ENCODE results near the gene RBP3. TPM values are rescaled to one million over a fixed set of nuclear protein-coding genes. Genes with fewer than 3 reads are reported as not detected.

The RBP3 gene
- total and polyA plus RNA-seq, 9 donors, result not detected

DNA sequence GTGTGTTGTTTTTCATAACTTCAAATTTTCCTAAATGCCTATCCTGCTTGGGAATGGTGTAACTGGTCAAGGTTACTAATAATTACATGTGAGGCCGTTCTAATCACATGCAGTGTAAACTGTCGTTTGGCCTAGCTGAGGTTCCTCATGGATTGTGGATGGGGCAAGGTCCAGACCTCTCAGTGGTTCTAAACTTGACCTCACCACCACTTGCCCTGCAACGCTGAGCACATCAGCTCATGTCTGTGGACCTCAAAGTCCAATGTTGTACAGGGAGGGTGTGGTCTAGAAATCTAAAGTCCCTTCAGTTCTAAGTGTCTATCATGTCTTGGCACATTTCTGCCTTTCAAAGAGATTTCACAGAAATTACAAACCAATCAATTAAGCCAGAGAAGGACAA, 15.6 kb downstream of the RBP3 start:
- H3K4me1 ChIP-seq (ENCODE audit: insufficient read depth), result no peaks in the 10 kb centered on the region
- 50 to 75% (median 58%) methylated on average over 3 of the region's 3 CpGs for WGBS, 3 donors
- no peak overlapping the region for H3K4me3 ChIP-seq
- no peaks in the 10 kb centered on the region for H3K27me3 ChIP-seq
- no peak for DNase-seq
- no peak overlapping the region for H3K27ac ChIP-seq
- no peaks in the 10 kb centered on the region for H3K36me3 ChIP-seq
- H3K9me3 ChIP-seq, result no peaks in the 10 kb centered on the region
- intact Hi-C loops (cut with DNase I), result no loop called here
- no peak for TF ChIP-seq POLR2A (IDR thresholded peaks at IDR 0.05)
- TF ChIP-seq EP300 (IDR thresholded peaks at IDR 0.05), result no peak
- TF ChIP-seq CTCF (IDR thresholded peaks at IDR 0.05), result no peak

- H3K4me3 ChIP-seq, result no peak overlapping the region
- H3K27me3 ChIP-seq, result no peaks in the 10 kb centered on the region
- H3K27ac ChIP-seq, result no peak overlapping the region
- no peaks in the 10 kb centered on the region for H3K36me3 ChIP-seq
- WGBS, 3 donors, result 62 to 68% (median 65%) methylated on average over 4 of the region's 4 CpGs
- DNase-seq, result no peak
- intact Hi-C loops (cut with DNase I), result no loop called here
- no peaks in the 10 kb centered on the region for H3K4me1 ChIP-seq (ENCODE audit: insufficient read depth)
- no peaks in the 10 kb centered on the region for H3K9me3 ChIP-seq
- TF ChIP-seq POLR2A (IDR thresholded peaks at IDR 0.05), result no peak
- no peak for TF ChIP-seq EP300 (IDR thresholded peaks at IDR 0.05)
- no peak for TF ChIP-seq CTCF (IDR thresholded peaks at IDR 0.05)
Measured at GRCh38 chr10:47364366-47364765, 16.2 kb downstream of the RBP3 start.

GRCh38 chr10:47364911-47365310, 16.7 kb downstream of the RBP3 start:
- intact Hi-C loops (cut with DNase I), result no loop called here
- Histone ChIP-seq H3K27ac (no peak overlapping the region), H3K27me3 (no peaks in the 10 kb centered on the region), H3K36me3 (no peaks in the 10 kb centered on the region), H3K9me3 (no peaks in the 10 kb centered on the region), H3K4me1 (ENCODE audit: insufficient read depth) (no peaks in the 10 kb centered on the region), H3K4me3 (no peak overlapping the region)
- DNase-seq, result no peak
- 85 to 87% (median 85%) methylated on average over 6 of the region's 6 CpGs for WGBS, 3 donors
- TF ChIP-seq CTCF (IDR thresholded peaks at IDR 0.05) (no peak), POLR2A (IDR thresholded peaks at IDR 0.05) (no peak)

DNA sequence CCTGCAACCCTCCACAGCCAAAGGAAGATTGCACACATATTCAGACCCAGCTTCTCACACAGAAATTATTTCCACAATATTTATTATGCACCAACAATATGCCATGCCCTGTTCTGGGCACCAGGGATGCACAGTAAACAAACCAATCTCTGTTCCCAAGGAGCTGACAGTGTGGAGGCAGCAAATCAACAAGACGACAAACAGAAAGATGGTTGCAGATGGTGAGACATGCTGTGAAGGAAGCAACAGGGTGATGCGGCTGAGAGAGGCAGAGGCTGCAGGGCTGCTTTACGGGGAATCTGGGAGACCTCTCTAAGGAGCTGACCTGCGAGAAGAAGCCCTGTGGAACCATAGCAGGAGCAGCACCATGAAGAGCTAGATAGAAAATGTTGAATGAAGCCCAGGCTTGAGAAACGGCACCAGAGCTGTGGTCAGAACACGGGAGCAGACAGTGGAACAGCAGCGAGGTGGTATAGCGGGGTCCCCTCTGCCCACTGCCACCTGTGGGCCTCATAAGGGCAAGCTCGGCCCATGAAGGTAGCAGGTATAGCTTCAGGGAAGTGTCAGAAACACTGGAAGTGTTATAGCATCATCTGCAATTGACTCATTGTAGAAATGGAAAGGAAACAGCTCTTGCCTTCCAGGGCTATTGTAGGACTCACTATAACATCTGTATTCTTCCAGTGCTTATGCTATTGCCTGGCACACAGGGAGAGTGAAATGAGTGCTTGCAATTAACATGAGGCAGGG, 17.4 kb downstream of the RBP3 start:
- H3K4me1 ChIP-seq (ENCODE audit: insufficient read depth), result no peaks in the 10 kb centered on the region
- no peaks in the 10 kb centered on the region for H3K27me3 ChIP-seq
- H3K27ac ChIP-seq, result no peak overlapping the region
- no peaks in the 10 kb centered on the region for H3K9me3 ChIP-seq
- intact Hi-C loops (cut with DNase I), result no loop called here
- WGBS, 3 donors, result 87 to 94% (median 90%) methylated on average over 9 of the region's 9 CpGs
- no peak overlapping the region for H3K4me3 ChIP-seq
- H3K36me3 ChIP-seq, result no peaks in the 10 kb centered on the region
- DNase-seq, result no peak
- TF ChIP-seq CTCF (IDR thresholded peaks at IDR 0.05), result no peak
- TF ChIP-seq POLR2A (IDR thresholded peaks at IDR 0.05), result no peak
- TF ChIP-seq EP300 (IDR thresholded peaks at IDR 0.05), result no peak

All from ovary (tissue), 9 donors.